ENCODE data around the gene PODN.

DNA sequence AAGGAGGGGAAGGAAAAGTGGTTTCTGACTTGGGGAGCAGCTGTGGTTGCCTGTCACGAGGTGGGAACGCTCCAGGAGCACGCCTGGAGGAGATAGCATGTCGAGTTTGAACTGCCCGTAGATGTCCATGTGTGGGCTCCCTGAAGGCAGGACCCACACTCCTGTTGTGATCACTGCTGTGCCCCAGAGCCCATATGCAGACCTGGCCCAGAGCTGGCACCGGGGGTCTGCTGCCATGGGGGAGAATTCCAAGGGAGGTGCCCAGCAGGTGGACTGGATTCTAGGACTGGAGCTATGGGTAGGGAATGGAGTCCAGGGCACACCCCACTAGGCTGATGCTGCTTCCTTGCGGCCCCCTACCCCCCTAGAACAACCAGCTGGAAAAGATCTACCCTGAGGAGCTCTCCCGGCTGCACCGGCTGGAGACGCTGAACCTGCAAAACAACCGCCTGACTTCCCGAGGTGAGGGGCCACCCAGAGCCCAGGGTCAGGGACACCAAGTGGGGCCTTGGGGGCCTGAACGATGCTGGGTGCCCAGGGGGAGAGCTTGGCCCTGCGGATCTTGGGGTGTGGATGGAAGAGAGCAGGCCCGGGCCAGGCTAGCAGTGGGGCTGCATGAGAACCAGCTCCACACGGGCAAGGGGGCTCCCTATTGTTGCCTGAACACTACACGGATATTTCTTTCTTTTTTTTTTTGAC, 9.3 kb downstream of the PODN start:
- TF ChIP-seq, protein P1, sequence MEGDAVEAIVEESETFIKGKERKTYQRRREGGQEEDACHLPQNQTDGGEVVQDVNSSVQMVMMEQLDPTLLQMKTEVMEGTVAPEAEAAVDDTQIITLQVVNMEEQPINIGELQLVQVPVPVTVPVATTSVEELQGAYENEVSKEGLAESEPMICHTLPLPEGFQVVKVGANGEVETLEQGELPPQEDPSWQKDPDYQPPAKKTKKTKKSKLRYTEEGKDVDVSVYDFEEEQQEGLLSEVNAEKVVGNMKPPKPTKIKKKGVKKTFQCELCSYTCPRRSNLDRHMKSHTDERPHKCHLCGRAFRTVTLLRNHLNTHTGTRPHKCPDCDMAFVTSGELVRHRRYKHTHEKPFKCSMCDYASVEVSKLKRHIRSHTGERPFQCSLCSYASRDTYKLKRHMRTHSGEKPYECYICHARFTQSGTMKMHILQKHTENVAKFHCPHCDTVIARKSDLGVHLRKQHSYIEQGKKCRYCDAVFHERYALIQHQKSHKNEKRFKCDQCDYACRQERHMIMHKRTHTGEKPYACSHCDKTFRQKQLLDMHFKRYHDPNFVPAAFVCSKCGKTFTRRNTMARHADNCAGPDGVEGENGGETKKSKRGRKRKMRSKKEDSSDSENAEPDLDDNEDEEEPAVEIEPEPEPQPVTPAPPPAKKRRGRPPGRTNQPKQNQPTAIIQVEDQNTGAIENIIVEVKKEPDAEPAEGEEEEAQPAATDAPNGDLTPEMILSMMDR (IDR thresholded peaks at IDR 0.05): no peak
- TF ChIP-seq POLR2A (IDR thresholded peaks at IDR 0.05): no peak
